K562 (cell line): ENCODE data around the gene CERS2. TPM values are rescaled to one million over a fixed set of nuclear protein-coding genes. Genes with fewer than 3 reads are reported as not detected.

Experiments
- ATAC-seq: fragments of 200-7000 bp; cut with Tn5 transposase; 3 replicates; pipeline ENCODE4 v1.9.1; 2020; ENCODE audit warnings: moderate library complexity
- BruUV-seq: library from RNA; stranded (reverse); fragments of 400-500 nt; replicated peaks from 2 replicates; lab custom pipeline; 2021; lab: Mats Ljungman, UMichigan
- CTCF ChIA-PET: fragments of 300-600 bp; formaldehyde crosslinking; extraction: SDS; loops from one replicate; lab custom pipeline; 2021; ENCODE audit warnings: low intra/inter-chr PET ratio; lab: Yijun Ruan, JAX
- POLR2A ChIA-PET: fragments of 300-600, 350-650 bp; sonication (Branson Sonifier 250); formaldehyde crosslinking; extraction: SDS; loops from one replicate; lab custom pipeline; 2021; ENCODE audit warnings: antibody characterized with exemption, inconsistent platforms; lab: Yijun Ruan, JAX
- DNase-seq, 4 experiments: peaks; one replicate each; pipeline versions ENCODE4 v3.0.0 to v3.0.0-alpha.2; 2011 to 2018; ENCODE audit warnings: low spot score in 3 of 4, mixed read lengths in 3 of 4; ENCODE audit errors: extremely low read depth in 1 of 4
- FAIRE-seq: peaks from 2 replicates; lab custom pipeline; 2011; peaks lifted over from hg19 to GRCh38; lab: Jason Lieb, UNC
- H2AFZ ChIP-seq: 2 replicates; pipeline ENCODE4 v1.6.0; 2011; ENCODE audit warnings: low read depth, low read length, control low read depth, inconsistent platforms
- H3K27ac ChIP-seq: fragments of 200-600 bp; 3 replicates; pipeline ENCODE4 v1.8.0; 2011; ENCODE audit warnings: low read depth, mild to moderate bottlenecking, control low read depth, inconsistent platforms, low read length, moderate library complexity, mixed read lengths; ENCODE audit errors: extremely low read depth
- H3K27me3 ChIP-seq, 2 experiments: fragments of 300-600 bp in 1 of 2; 2 replicates in 1 of 2; 3 replicates in 1 of 2; pipeline versions ENCODE4 v1.6.0 to v1.8.0; 2011; ENCODE audit warnings: inconsistent platforms in 2 of 2, low read length in 2 of 2, mild to moderate bottlenecking in 1 of 2, mixed read lengths in 1 of 2, moderate library complexity in 1 of 2; ENCODE audit not compliant: control insufficient read depth in 2 of 2, insufficient read depth in 2 of 2
- H3K36me3 ChIP-seq: fragments of 300-600 bp; 3 replicates; pipeline ENCODE4 v1.8.0; 2011; ENCODE audit warnings: mild to moderate bottlenecking, low read length, inconsistent platforms; ENCODE audit not compliant: control insufficient read depth, insufficient read depth
- H3K4me1 ChIP-seq, 2 experiments: fragments of 200-600 bp in 1 of 2; replicated peaks in 1 of 2; 2 replicates in 1 of 2; 3 replicates in 1 of 2; pipeline versions ENCODE4 v1.5.1 to v1.8.0; 2011; ENCODE audit warnings: inconsistent platforms in 2 of 2, low read length in 2 of 2, mild to moderate bottlenecking in 1 of 2, mixed read lengths in 1 of 2, moderate library complexity in 1 of 2; ENCODE audit not compliant: control insufficient read depth in 2 of 2, insufficient read depth in 2 of 2
- H3K4me2 ChIP-seq: 2 replicates; pipeline ENCODE4 v1.6.1; 2011; ENCODE audit warnings: low read length, control low read depth, inconsistent platforms, mixed read lengths; ENCODE audit not compliant: insufficient read depth
- H3K4me3 ChIP-seq: fragments of 200-600 bp; sonication (generic), shearing (Covaris generic); 2 replicates; pipeline ENCODE4 v1.5.1; 2016; ENCODE audit warnings: control low read depth, inconsistent platforms
- H3K79me2 ChIP-seq: fragments of 200-600 bp; 3 replicates; pipeline ENCODE4 v1.8.0; 2011; ENCODE audit warnings: low read length, inconsistent platforms; ENCODE audit not compliant: control insufficient read depth, insufficient read depth
- H3K9ac ChIP-seq, 2 experiments: 2 replicates each; pipeline versions ENCODE4 v1.6.0 to v1.6.1; 2011; ENCODE audit warnings: low read depth in 2 of 2, low read length in 2 of 2, control low read depth in 1 of 2, inconsistent platforms in 1 of 2, mild to moderate bottlenecking in 1 of 2, mixed read lengths in 1 of 2; ENCODE audit not compliant: insufficient read depth in 1 of 2
- H3K9me1 ChIP-seq: one replicate; pipeline ENCODE4 v1.6.0; 2011; ENCODE audit warnings: inconsistent platforms, mild to moderate bottlenecking, low read length, moderate library complexity; ENCODE audit not compliant: control insufficient read depth, insufficient read depth
- H3K9me3 ChIP-seq: replicated peaks from 2 replicates; pipeline ENCODE4 v1.5.1; 2011; ENCODE audit warnings: low read depth, low read length, inconsistent platforms; ENCODE audit not compliant: control insufficient read depth, insufficient read depth
- H4K20me1 ChIP-seq: replicated peaks from 2 replicates; pipeline ENCODE4 v1.6.1; 2011; ENCODE audit warnings: low read length, inconsistent platforms, mixed read lengths; ENCODE audit not compliant: control insufficient read depth, insufficient read depth
- CTBP1 ChIP-seq: fragments of 450-650 bp; IDR thresholded peaks from 2 replicates; pipeline ENCODE4 v1.6.1; 2016; ENCODE audit warnings: borderline replicate concordance
- FOXP4 ChIP-seq: sonication (generic); formaldehyde crosslinking; IDR thresholded peaks from 2 replicates; pipeline ENCODE4 v1.8.0; 2022; ENCODE audit warnings: mild to moderate bottlenecking, missing genetic modification reagents, borderline replicate concordance
- GATA2 ChIP-seq: sonication (generic); formaldehyde crosslinking; IDR thresholded peaks from 2 replicates; pipeline ENCODE4 v1.4.0; 2020; ENCODE audit warnings: mild to moderate bottlenecking, missing genetic modification reagents
- KHSRP ChIP-seq: fragments of 450-650 bp; IDR thresholded peaks from 2 replicates; pipeline ENCODE4 v1.6.1; 2017
- MED1 ChIP-seq: sonication (generic); formaldehyde crosslinking; IDR thresholded peaks from 2 replicates; pipeline ENCODE4 v1.8.1; 2023; ENCODE audit warnings: missing genetic modification reagents, borderline replicate concordance
- POLR2AphosphoS5 ChIP-seq: IDR thresholded peaks from 2 replicates; pipeline ENCODE4 v1.6.1; 2011; ENCODE audit warnings: mild to moderate bottlenecking, low read depth, low read length, moderate library complexity; ENCODE audit not compliant: control insufficient read depth, insufficient read depth
- RFX7 ChIP-seq: fragments of 250-450 bp; sonication (Bioruptor Pico); IDR thresholded peaks from 2 replicates; pipeline ENCODE4 v1.5.1; 2021; ENCODE audit warnings: mild to moderate bottlenecking
- SMARCC2 ChIP-seq: fragments of 450-650 bp; IDR thresholded peaks from 2 replicates; pipeline ENCODE4 v1.6.1; 2017; ENCODE audit warnings: antibody characterized with exemption, moderate library complexity, mild to moderate bottlenecking, low read depth
- SPI1 ChIP-seq: IDR thresholded peaks from 2 replicates; pipeline ENCODE4 v1.6.1; 2011; ENCODE audit warnings: low read depth, low read length, control low read depth, borderline replicate concordance
- SRF ChIP-seq, 2 experiments: fragments of 250-450, 450-650 bp in 1 of 2; sonication (Bioruptor Pico) in 1 of 2; sonication (generic) in 1 of 2; formaldehyde crosslinking; IDR thresholded peaks; 2 replicates each; pipeline versions ENCODE4 v1.5.0 to v1.5.1; 2020 to 2022; ENCODE audit warnings: mild to moderate bottlenecking in 1 of 2, missing genetic modification reagents in 1 of 2
- ZFP1 ChIP-seq: fragments of 450-650 bp; formaldehyde crosslinking; IDR thresholded peaks from 2 replicates; pipeline ENCODE4 v1.4.0; 2020; ENCODE audit warnings: mild to moderate bottlenecking, mixed read lengths
- ZNF311 ChIP-seq: fragments of 250-450 bp; sonication (Bioruptor Pico); IDR thresholded peaks from 2 replicates; pipeline ENCODE4 v1.4.0; 2020; ENCODE audit warnings: mild to moderate bottlenecking, moderate library complexity
- ZNF717 ChIP-seq: fragments of 250-450 bp; sonication (Bioruptor Pico); IDR thresholded peaks from 2 replicates; pipeline ENCODE4 v1.5.0; 2021
- WGBS: fragments of 100-300 bp; shearing (Covaris generic); methylation state at CpG from one replicate; pipeline ENCODE4 v1.1.6; 2016; ENCODE audit warnings: low coverage, mixed read lengths; ENCODE audit not compliant: insufficient coverage; ENCODE audit errors: missing lambda C conversion rate; 5-methylcytosine and 5-hydroxymethylcytosine counted together
- in situ Hi-C: fragments of 300-500 bp; cut with MboI; formaldehyde crosslinking; loops from 4 replicates; pipeline ENCODE4 v1.15.0; 2018; ENCODE audit warnings: inconsistent platforms, mixed read lengths
- intact Hi-C: fragments of 100-400 bp; cut with micrococcal nuclease; formaldehyde crosslinking; loops from 2 replicates; pipeline ENCODE4 v1.14.2; 2022
- polyA plus RNA-seq, 8 experiments: library from polyadenylated mRNA; depleted of rRNA in 4 of 8; stranded (reverse) in 5 of 8; unstranded in 3 of 8; fragments of >200 nt; fragmentation: Nextera tagmentation in 2 of 8; fragmentation: Illumina TruSeq in 1 of 8; extraction: Ambion mirVana in 2 of 8; extraction: Trizol in 1 of 8; gene quantifications; 2 replicates each; pipeline versions ENCODE4 v1.2.1 to v1.2.3, GENCODE V29; 2011 to 2014; ENCODE audit warnings: inconsistent platforms in 1 of 8, missing spikeins in 1 of 8
- total RNA-seq, 7 experiments: library from RNA; depleted of rRNA in 6 of 7; stranded (reverse); fragments of >200 nt in 6 of 7; fragmentation: Illumina TruSeq in 2 of 7; extraction: Trizol in 2 of 7; gene quantifications; 2 replicates each; pipeline versions ENCODE4 v1.2.1 to v1.2.3, GENCODE V29; 2011 to 2021; ENCODE audit warnings: low replicate concordance in 1 of 7
- TF ChIP-seq, protein P1 (sequence below): fragments of 450-650 bp; IDR thresholded peaks from one replicate; pipeline ENCODE4 v1.6.1; 2018; ENCODE audit warnings: mild to moderate bottlenecking, moderate library complexity; ENCODE audit not compliant: partially characterized antibody

Gene CERS2
- total and polyA plus RNA-seq, 9 of the 15 experiments (the other 6 are each of a cell fraction or from before 2014, with no cell fraction given), result 23.4 to 295 (median 132) TPM

DNA sequence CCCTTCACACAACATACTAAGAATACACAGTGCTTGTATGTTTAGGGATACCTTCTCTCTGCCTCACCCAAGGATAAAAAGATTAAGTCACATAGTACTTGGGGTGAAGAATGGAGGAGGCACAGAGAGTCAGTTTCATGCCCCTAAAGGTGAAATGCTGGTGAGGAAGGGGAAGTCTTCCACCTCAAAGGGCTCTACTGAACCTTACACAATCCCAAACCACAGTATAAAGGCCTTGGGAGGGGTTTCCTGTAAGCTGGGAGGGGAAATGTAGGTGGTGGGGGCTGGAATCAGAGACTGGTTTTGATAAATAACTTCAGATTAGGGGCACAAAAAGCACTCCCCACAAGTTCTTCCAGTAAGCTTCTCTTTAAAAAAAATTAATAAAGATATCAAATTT, 28.5 kb upstream of the CERS2 start:
- H3K4me3 ChIP-seq, result no peak overlapping the region
- peaks cover 9% of the 10 kb centered on the region; the same call in 1 of the 3 replicates for H3K79me2 ChIP-seq
- in situ Hi-C loops, result no loop called here
- no peaks in the 10 kb centered on the region for H3K9me3 ChIP-seq
- ChIA-PET POLR2A (interaction anchor here (0.9 kb wide), 1 partner anchor 27 kb away, joined by 3 read pairs; no protein-coding TSS in a partner anchor), CTCF (no interaction called here)
- H3K36me3 ChIP-seq, result peaks cover 3% of the 10 kb centered on the region; the same call in 2 of the 3 replicates
- DNase-seq, result no peak
- H3K9me1 ChIP-seq, result no peaks in the 10 kb centered on the region
- no peak for FAIRE-seq
- no peaks in the 10 kb centered on the region for H4K20me1 ChIP-seq
- peaks cover 51 to 67% of the 10 kb centered on the region in 2 experiments for H3K4me1 ChIP-seq
- H2AFZ ChIP-seq, result no peak overlapping the region
- ATAC-seq, result no peak
- no peak overlapping the region; a peak in 1 of 4 replicates for H3K9ac ChIP-seq
- TF ChIP-seq ZNF311 (CRISPR knock-in tag) (no peak), SPI1 (0 out of 2 replicates have a peak, but pooled peaks have one; percentile 24), CTBP1 (no peak), SMARCC2 (no peak)
- intact Hi-C loops, result no loop called here
- no peak overlapping the region for H3K4me2 ChIP-seq
- BruUV-seq, result no TSS peak
- no peaks in the 10 kb centered on the region for H3K27me3 ChIP-seq
- H3K27ac ChIP-seq, result no peak overlapping the region

- ATAC-seq, result no peak
- Histone ChIP-seq H3K27ac (peak overlapping the region; percentile 14; the same call in 1 of the 3 replicates), H3K27me3 (no peaks in the 10 kb centered on the region), H3K36me3 (peaks cover 7% of the 10 kb centered on the region; the same call in 2 of the 3 replicates), H3K4me1 (peaks cover 51 to 64% of the 10 kb centered on the region in 2 experiments), H4K20me1 (no peaks in the 10 kb centered on the region), H3K9me3 (no peaks in the 10 kb centered on the region), H3K79me2 (peaks cover 9% of the 10 kb centered on the region; the same call in 1 of the 3 replicates), H3K9me1 (no peaks in the 10 kb centered on the region), H3K4me2 (no peak overlapping the region), H2AFZ (no peak overlapping the region), H3K9ac (peak overlapping the region in 1 of 2 experiments; percentile 69; a peak in 1 of 4 replicates), H3K4me3 (no peak overlapping the region)
- in situ Hi-C loops (no loop called here), intact Hi-C loops (no loop called here)
- no TSS peak for BruUV-seq
- 17% methylated on average over 2 of the region's 2 CpGs for WGBS
- ChIA-PET POLR2A (interaction anchor here (0.7 to 2.0 kb wide), 2 partner anchors 25 to 119 kb away, joined by 3 to 6 read pairs; no protein-coding TSS in a partner anchor), CTCF (no interaction called here)
- DNase-seq, result no peak
- no peak for FAIRE-seq
- TF ChIP-seq POLR2AphosphoS5 (no peak), FOXP4 (CRISPR knock-in tag) (no peak), KHSRP (no peak), MED1 (CRISPR knock-in tag) (no peak), GATA2 (CRISPR knock-in tag) (no peak), ZFP1 (CRISPR knock-in tag) (no peak), RFX7 (CRISPR knock-in tag) (no peak), SRF (CRISPR knock-in tag; IDR thresholded peaks at IDR 0.05) (no peak), ZNF717 (CRISPR knock-in tag) (no peak)
- TF ChIP-seq, protein P1, sequence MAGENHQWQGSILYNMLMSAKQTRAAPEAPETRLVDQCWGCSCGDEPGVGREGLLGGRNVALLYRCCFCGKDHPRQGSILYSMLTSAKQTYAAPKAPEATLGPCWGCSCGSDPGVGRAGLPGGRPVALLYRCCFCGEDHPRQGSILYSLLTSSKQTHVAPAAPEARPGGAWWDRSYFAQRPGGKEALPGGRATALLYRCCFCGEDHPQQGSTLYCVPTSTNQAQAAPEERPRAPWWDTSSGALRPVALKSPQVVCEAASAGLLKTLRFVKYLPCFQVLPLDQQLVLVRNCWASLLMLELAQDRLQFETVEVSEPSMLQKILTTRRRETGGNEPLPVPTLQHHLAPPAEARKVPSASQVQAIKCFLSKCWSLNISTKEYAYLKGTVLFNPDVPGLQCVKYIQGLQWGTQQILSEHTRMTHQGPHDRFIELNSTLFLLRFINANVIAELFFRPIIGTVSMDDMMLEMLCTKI, result no peak
These were observed 28.0 kb upstream of the CERS2 start for GRCh38 chr1:151002611-151003010.
